Activated B cell treated with CpG ODN at 0.5 μM for 24 hours (primary cell): ENCODE data around the gene RGS7. TPM values are rescaled to one million over a fixed set of nuclear protein-coding genes. Genes with fewer than 3 reads are reported as not detected.
"Not testable (repeated sequence)": the region's sequence is repeated elsewhere in the genome, so short reads cannot be mapped to it uniquely, and the experiment has no call there.

ENCODE experiments used
- ATAC-seq: fragments of 200-7000 bp; cut with Tn5 transposase; one replicate; pipeline ENCODE4 v1.10.0; 2021; ENCODE audit warnings: low read depth, mild to moderate bottlenecking, moderate library complexity
- CTCF ChIA-PET: fragments of 350-600 bp; sonication (Branson Sonifier 250); formaldehyde crosslinking; loops from one replicate; lab custom pipeline; 2021; ENCODE audit warnings: antibody characterized with exemption; lab: Charles Lee
- POLR2A ChIA-PET: fragments of 350-600 bp; sonication (Branson Sonifier 250); formaldehyde crosslinking; loops from one replicate; lab custom pipeline; 2021; ENCODE audit warnings: antibody characterized with exemption; lab: Charles Lee
- DNase-seq: peaks from one replicate; pipeline ENCODE4 v3.0.0; 2022
- H3K27ac Mint-ChIP-seq: one replicate; pipeline ENCODE4 v1.8.0; 2020; ENCODE audit warnings: mixed read lengths
- H3K27me3 Mint-ChIP-seq: one replicate; pipeline ENCODE4 v1.8.0; 2021; ENCODE audit warnings: mixed read lengths
- H3K36me3 Mint-ChIP-seq: one replicate; pipeline ENCODE4 v1.8.0; 2021; ENCODE audit warnings: low read depth, mixed read lengths
- H3K4me1 Mint-ChIP-seq: one replicate; pipeline ENCODE4 v1.8.0; 2021; ENCODE audit warnings: mixed read lengths
- H3K4me3 Mint-ChIP-seq: one replicate; pipeline ENCODE4 v1.8.0; 2020; ENCODE audit warnings: mild to moderate bottlenecking, mixed read lengths
- H3K9me3 Mint-ChIP-seq: one replicate; pipeline ENCODE4 v1.8.0; 2020; ENCODE audit warnings: mixed read lengths
- intact Hi-C: fragments of 100-400 bp; cut with micrococcal nuclease; formaldehyde crosslinking; loops from one replicate; pipeline ENCODE4 v1.15.1; 2024
- total RNA-seq: library from RNA; stranded (reverse); gene quantifications from 2 replicates; pipeline ENCODE4 v1.2.3, GENCODE V29; 2022
- TF ChIP-seq, protein P1 (sequence below): fragments of 200-600 bp; IDR thresholded peaks from one replicate; pipeline ENCODE4 v1.8.0; 2022; ENCODE audit warnings: antibody characterized with exemption, mild to moderate bottlenecking

The RGS7 gene
- total RNA-seq, 1 donor from 2014 or later = 0.49 TPM

DNA sequence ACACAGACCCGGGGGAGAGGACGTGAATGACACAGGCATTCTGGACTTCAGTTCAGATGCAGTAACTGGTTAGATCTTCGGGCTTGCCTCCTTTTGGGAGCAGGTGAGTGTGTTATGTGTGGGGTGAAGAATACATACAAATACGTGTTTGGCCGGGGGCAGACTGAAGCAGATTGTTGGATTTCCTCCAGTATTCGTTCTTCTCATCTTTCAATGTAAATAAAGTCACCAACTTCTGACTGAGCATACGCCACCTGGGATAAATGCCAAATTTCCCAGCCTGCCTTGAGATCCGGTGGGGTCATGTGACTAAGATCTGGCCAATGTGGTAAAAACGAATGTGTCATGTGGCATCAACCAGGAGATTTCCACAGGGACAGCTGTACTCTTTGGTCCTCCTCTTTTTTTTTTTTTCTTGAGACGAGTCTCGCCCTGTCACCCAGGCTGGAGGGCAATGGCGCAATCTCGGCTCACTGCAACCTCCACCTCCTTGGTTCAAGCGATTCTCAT is 189.8 kb downstream of the RGS7 start:
- Mint-ChIP-seq H3K9me3 (no peaks in the 10 kb centered on the region), H3K4me3 (no peak overlapping the region), H3K4me1 (no peaks in the 10 kb centered on the region), H3K27me3 (no peaks in the 10 kb centered on the region), H3K27ac (no peak overlapping the region), H3K36me3 (no peaks in the 10 kb centered on the region)
- no peak for DNase-seq
- intact Hi-C loops = no loop called here
- POLR2A ChIA-PET = no interaction called here
- TF ChIP-seq, protein P1, sequence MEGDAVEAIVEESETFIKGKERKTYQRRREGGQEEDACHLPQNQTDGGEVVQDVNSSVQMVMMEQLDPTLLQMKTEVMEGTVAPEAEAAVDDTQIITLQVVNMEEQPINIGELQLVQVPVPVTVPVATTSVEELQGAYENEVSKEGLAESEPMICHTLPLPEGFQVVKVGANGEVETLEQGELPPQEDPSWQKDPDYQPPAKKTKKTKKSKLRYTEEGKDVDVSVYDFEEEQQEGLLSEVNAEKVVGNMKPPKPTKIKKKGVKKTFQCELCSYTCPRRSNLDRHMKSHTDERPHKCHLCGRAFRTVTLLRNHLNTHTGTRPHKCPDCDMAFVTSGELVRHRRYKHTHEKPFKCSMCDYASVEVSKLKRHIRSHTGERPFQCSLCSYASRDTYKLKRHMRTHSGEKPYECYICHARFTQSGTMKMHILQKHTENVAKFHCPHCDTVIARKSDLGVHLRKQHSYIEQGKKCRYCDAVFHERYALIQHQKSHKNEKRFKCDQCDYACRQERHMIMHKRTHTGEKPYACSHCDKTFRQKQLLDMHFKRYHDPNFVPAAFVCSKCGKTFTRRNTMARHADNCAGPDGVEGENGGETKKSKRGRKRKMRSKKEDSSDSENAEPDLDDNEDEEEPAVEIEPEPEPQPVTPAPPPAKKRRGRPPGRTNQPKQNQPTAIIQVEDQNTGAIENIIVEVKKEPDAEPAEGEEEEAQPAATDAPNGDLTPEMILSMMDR = no peak
- no peak for ATAC-seq
- CTCF ChIA-PET = no interaction called here

DNA sequence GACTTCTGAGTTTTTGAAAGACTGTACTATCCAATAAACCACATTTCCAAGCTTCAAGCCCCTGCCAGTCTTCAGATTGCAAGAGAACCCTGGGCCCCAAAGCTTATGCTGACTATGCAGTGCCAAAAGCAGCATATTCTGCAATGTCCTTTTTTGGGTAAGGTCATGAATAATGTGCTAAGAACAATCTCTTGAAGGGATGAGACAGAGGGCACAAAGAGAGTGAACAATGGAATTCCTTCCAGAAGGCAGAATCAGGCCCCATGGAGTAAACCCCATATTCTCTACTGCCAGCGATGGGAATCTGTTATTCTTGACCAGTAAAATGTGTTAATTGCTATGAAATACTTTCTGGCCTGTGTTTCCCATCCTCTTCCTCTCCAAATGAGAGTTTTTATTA is 190.4 kb downstream of the RGS7 start:
- no peaks in the 10 kb centered on the region for H3K9me3 Mint-ChIP-seq
- no peaks in the 10 kb centered on the region for H3K27me3 Mint-ChIP-seq
- intact Hi-C loops = no loop called here
- ATAC-seq (no peak), DNase-seq (no peak)
- no peak overlapping the region for H3K27ac Mint-ChIP-seq
- ChIA-PET POLR2A (no interaction called here), CTCF (no interaction called here)
- TF ChIP-seq, protein P1 = no peak
- H3K4me3 Mint-ChIP-seq = no peak overlapping the region
- no peaks in the 10 kb centered on the region for H3K36me3 Mint-ChIP-seq
- H3K4me1 Mint-ChIP-seq = no peaks in the 10 kb centered on the region

DNA sequence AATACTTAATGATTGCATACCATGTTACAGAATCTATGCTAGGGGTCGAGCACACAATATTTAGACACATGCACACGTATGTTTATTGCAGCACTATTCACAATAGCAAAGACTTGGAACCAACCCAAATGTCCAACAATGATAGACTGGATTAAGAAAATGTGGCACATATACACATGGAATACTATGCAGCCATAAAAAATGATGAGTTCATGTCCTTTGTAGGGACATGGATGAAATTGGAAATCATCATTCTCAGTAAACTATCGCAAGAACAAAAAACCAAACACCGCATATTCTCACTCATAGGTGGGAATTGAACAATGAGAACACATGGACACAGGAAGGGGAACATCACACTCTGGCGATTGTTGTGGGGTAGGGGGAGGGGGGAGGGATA is 191.7 kb downstream of the RGS7 start:
- H3K4me3 Mint-ChIP-seq, H3K27me3 Mint-ChIP-seq, ATAC-seq, DNase-seq, H3K36me3 Mint-ChIP-seq, POLR2A ChIA-PET, CTCF ChIA-PET, H3K4me1 Mint-ChIP-seq, H3K27ac Mint-ChIP-seq, intact Hi-C loops, H3K9me3 Mint-ChIP-seq: not testable (repeated sequence)

DNA sequence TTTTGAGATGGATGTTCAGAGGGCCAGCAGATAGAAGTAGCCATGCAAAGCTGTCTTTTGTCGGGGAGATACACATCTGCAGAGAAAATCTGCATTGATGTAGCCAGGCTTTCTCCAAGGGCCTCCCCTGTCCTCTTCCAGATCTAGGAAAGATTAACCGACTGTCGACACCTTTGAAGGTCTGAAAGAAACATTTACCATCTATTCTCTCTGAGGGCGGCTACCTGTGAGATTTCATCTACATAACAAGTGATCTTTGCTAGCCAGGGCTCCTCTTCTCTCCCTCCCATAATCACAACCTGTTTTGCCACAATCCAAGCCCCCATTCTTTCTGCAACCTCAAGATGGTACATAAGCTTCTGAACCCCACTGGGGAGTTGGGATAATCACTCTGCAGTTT is 193.6 kb downstream of the RGS7 start:
- no peak overlapping the region for H3K27ac Mint-ChIP-seq
- intact Hi-C loops = no loop called here

DNA sequence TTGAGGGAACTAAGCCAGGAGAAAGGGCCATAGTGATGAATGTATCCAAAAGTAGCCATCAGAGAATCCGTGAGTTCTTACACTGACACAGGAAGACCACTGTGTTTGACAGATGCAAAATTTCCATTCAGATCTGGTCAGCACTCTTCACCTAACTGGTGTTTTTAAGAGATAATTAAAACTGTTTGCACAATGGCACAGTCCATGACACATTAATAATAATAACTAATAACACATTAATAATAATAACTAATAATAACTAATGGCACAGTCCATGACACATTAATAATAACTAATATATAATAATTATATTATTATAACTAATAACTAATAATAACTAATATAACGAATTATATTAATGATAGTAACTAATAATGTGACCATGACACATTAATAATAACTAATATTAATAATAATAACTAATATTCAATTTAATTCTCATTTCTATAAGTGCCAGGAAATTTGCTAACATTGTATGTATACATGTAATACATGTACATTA is 195.8 kb downstream of the RGS7 start:
- DNase-seq (no peak), ATAC-seq (no peak)
- TF ChIP-seq, protein P1 = no peak
- Mint-ChIP-seq H3K36me3 (no peaks in the 10 kb centered on the region), H3K4me3 (no peak overlapping the region), H3K27me3 (no peaks in the 10 kb centered on the region), H3K4me1 (peaks cover 1% of the 10 kb centered on the region), H3K27ac (no peak overlapping the region), H3K9me3 (no peaks in the 10 kb centered on the region)
- ChIA-PET POLR2A (no interaction called here), CTCF (no interaction called here)
- intact Hi-C loops = no loop called here

More for the DNA sequence above, 193.6 kb downstream of the RGS7 start:
- TF ChIP-seq, protein P1 = no peak
- POLR2A ChIA-PET = no interaction called here
- Mint-ChIP-seq H3K9me3 (no peaks in the 10 kb centered on the region), H3K4me3 (no peak overlapping the region), H3K4me1 (no peaks in the 10 kb centered on the region), H3K36me3 (no peaks in the 10 kb centered on the region), H3K27me3 (no peaks in the 10 kb centered on the region)
- CTCF ChIA-PET = no interaction called here
- ATAC-seq (no peak), DNase-seq (no peak)

DNA sequence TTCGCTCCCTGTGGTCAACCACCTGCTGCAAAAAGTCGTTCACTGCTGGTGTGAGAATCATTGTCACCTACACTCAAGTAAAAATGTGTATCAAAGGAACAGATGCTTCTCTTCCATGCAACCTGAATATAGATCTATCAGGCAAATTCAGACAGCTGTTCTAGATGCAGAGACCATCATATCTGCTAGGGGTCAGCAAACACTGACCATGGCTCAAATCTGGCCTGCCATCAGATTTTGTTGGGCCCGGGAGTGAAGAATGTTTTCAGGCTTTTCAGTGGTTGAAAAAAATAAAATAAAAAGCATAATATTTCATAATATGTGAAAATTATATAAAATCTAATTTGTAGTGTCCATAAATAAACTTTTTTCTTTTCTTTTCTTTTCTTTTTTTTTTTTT is 199.6 kb downstream of the RGS7 start:
- ChIA-PET POLR2A (interaction anchor here (0.7 kb wide), 1 partner anchor 263 kb away, joined by 4 read pairs; no protein-coding TSS in a partner anchor), CTCF (no interaction called here)
- DNase-seq (no peak), ATAC-seq (no peak)
- Mint-ChIP-seq H3K9me3 (peaks cover 2% of the 10 kb centered on the region), H3K36me3 (no peaks in the 10 kb centered on the region), H3K27me3 (no peaks in the 10 kb centered on the region), H3K4me1 (peaks cover 3% of the 10 kb centered on the region), H3K27ac (no peak overlapping the region), H3K4me3 (no peak overlapping the region)
- intact Hi-C loops = no loop called here
- TF ChIP-seq, protein P1 = no peak
